Endothelial cell of umbilical vein (primary cell): ENCODE data around the gene LRRK2. TPM values are rescaled to one million over a fixed set of nuclear protein-coding genes. Genes with fewer than 3 reads are reported as not detected.

Experiments used
- BruUV-seq: library from RNA; stranded (reverse); fragments of 400-500 nt; replicated peaks from 2 replicates; lab custom pipeline; 2021; lab: Mats Ljungman, UMichigan
- CTCF ChIA-PET: fragments of 300-600, 350-600 bp; sonication (Branson Sonifier 250); formaldehyde crosslinking; loops from one replicate; lab custom pipeline; 2021; ENCODE audit warnings: antibody characterized with exemption, inconsistent platforms; lab: Charles Lee
- POLR2A ChIA-PET: fragments of 300-600, 350-600 bp; sonication (Branson Sonifier 250); formaldehyde crosslinking; loops from one replicate; lab custom pipeline; 2021; ENCODE audit warnings: antibody characterized with exemption, inconsistent platforms; lab: Charles Lee
- DNase-seq: peaks from one replicate; pipeline ENCODE4 v3.0.0-alpha.2; 2011; ENCODE audit warnings: low read depth, low spot score
- FAIRE-seq: peaks from 2 replicates; lab custom pipeline; 2011; peaks lifted over from hg19 to GRCh38; lab: Jason Lieb, UNC
- H2AFZ ChIP-seq: 2 replicates; pipeline ENCODE4 v1.6.0; 2012; ENCODE audit warnings: low read depth, low read length, control low read depth, inconsistent platforms
- H3K27ac ChIP-seq: 2 replicates; pipeline ENCODE4 v1.5.1; 2011; ENCODE audit warnings: low read depth, mild to moderate bottlenecking, control low read depth, low read length, moderate library complexity; ENCODE audit not compliant: insufficient read depth
- H3K27me3 ChIP-seq, 2 experiments: 2 replicates each; pipeline versions ENCODE4 v1.6.0 to v1.6.1; 2011; ENCODE audit warnings: low read length in 2 of 2, mixed read lengths in 1 of 2; ENCODE audit not compliant: control insufficient read depth in 2 of 2, insufficient read depth in 2 of 2
- H3K36me3 ChIP-seq, 2 experiments: 2 replicates in 1 of 2; 3 replicates in 1 of 2; pipeline ENCODE4 v1.5.1; 2011; ENCODE audit warnings: low read length in 2 of 2, mild to moderate bottlenecking in 1 of 2, moderate library complexity in 1 of 2; ENCODE audit not compliant: control insufficient read depth in 2 of 2, insufficient read depth in 2 of 2; ENCODE audit errors: extremely low read depth in 1 of 2
- H3K4me1 ChIP-seq: 3 replicates; pipeline ENCODE4 v1.5.1; 2011; ENCODE audit warnings: mild to moderate bottlenecking, low read length; ENCODE audit not compliant: control insufficient read depth, insufficient read depth; ENCODE audit errors: extremely low read depth
- H3K4me2 ChIP-seq: 2 replicates; pipeline ENCODE4 v1.6.1; 2011; ENCODE audit warnings: low read length, control low read depth, mixed read lengths; ENCODE audit not compliant: insufficient read depth
- H3K4me3 ChIP-seq, 3 experiments: fragments of 200-600 bp in 1 of 3; sonication (generic), shearing (Covaris generic) in 1 of 3; replicated peaks in 1 of 3; 2 replicates each; pipeline ENCODE4 v1.5.1; 2011 to 2016; ENCODE audit warnings: control low read depth in 3 of 3, low read length in 3 of 3, mild to moderate bottlenecking in 2 of 3, inconsistent platforms in 1 of 3, low read depth in 1 of 3, moderate library complexity in 1 of 3; ENCODE audit not compliant: insufficient read depth in 1 of 3
- H3K79me2 ChIP-seq: 2 replicates; pipeline ENCODE4 v1.6.0; 2012; ENCODE audit warnings: low read length, inconsistent platforms; ENCODE audit not compliant: control insufficient read depth, insufficient read depth
- H3K9ac ChIP-seq: replicated peaks from 2 replicates; pipeline ENCODE3; 2011; ENCODE audit warnings: low read length, control low read depth; ENCODE audit not compliant: insufficient read depth; ENCODE audit errors: extremely low read depth
- H3K9me1 ChIP-seq: replicated peaks from 3 replicates; pipeline ENCODE4 v1.6.0; 2011; ENCODE audit warnings: mild to moderate bottlenecking, low read length; ENCODE audit not compliant: control insufficient read depth, insufficient read depth; ENCODE audit errors: extremely low read depth
- H3K9me3 ChIP-seq: replicated peaks from 2 replicates; pipeline ENCODE4 v1.5.1; 2012; ENCODE audit warnings: low read length, inconsistent platforms; ENCODE audit not compliant: control insufficient read depth, insufficient read depth
- H4K20me1 ChIP-seq: replicated peaks from 2 replicates; pipeline ENCODE3; 2011; ENCODE audit warnings: mild to moderate bottlenecking, low read length; ENCODE audit not compliant: control insufficient read depth, insufficient read depth; ENCODE audit errors: extremely low read depth
- GATA2 ChIP-seq: IDR thresholded peaks from 2 replicates; pipeline ENCODE4 v1.7.0; 2011; ENCODE audit warnings: low read depth, mild to moderate bottlenecking, moderate library complexity, mixed read lengths, low read length; ENCODE audit not compliant: insufficient read length, insufficient read depth
- MYC ChIP-seq: IDR thresholded peaks from one replicate; pipeline ENCODE4 v1.6.1; 2011; ENCODE audit warnings: mild to moderate bottlenecking, low read depth, low read length
- POLR2AphosphoS5 ChIP-seq: IDR thresholded peaks from 2 replicates; pipeline ENCODE4 v1.6.1; 2012; ENCODE audit warnings: low read depth, mild to moderate bottlenecking, control low read depth, low read length, moderate library complexity; ENCODE audit not compliant: insufficient read depth
- dilution Hi-C: fragments of 300-500 bp; cut with MboI; formaldehyde crosslinking; loops from one replicate; pipeline ENCODE4 v1.15.0; 2019; ENCODE audit warnings: low sequenced_read_pairs; ENCODE audit not compliant: extremely low pct_ligation_motif_present
- intact Hi-C: fragments of 100-400 bp; cut with micrococcal nuclease; formaldehyde crosslinking; loops from one replicate; pipeline ENCODE4 v1.10.0; 2022
- polyA plus RNA-seq, 4 experiments: library from polyadenylated mRNA; depleted of rRNA in 3 of 4; stranded (reverse) in 3 of 4; unstranded in 1 of 4; fragments of >200 nt; gene quantifications; 2 replicates each; pipeline versions ENCODE4 v1.2.1 to v1.2.3, GENCODE V29; 2011 to 2012; ENCODE audit warnings: missing spikeins in 1 of 4
- total RNA-seq: library from RNA; stranded (reverse); gene quantifications from 2 replicates; pipeline ENCODE4 v1.2.3, GENCODE V29; 2021
- TF ChIP-seq, protein P1 (sequence below), 2 donors: IDR thresholded peaks; 1 replicate in 1 of 2; 2 replicates in 1 of 2; pipeline ENCODE4 v1.5.1; 2011; ENCODE audit warnings: low read length in 2 of 2, mild to moderate bottlenecking in 2 of 2, moderate library complexity in 2 of 2, control low read depth in 1 of 2, inconsistent platforms in 1 of 2, low read depth in 1 of 2; ENCODE audit not compliant: insufficient read depth in 1 of 2; ENCODE audit errors: extremely low read depth in 1 of 2

The LRRK2 gene
- total and polyA plus RNA-seq, 2 donors (not counting 3 experiments of a cell fraction or from before 2014, with no cell fraction given), result 0.26 to 2.2 TPM

GRCh38 chr12:40233741-40234367 lies 9.1 kb downstream of the LRRK2 start:
- Histone ChIP-seq H3K27me3 (no peaks in the 10 kb centered on the region), H3K9me3 (no peaks in the 10 kb centered on the region), H2AFZ (no peak overlapping the region), H3K4me3 (no peak overlapping the region), H3K36me3 (no peaks in the 10 kb centered on the region), H3K9me1 (peaks cover 2% of the 10 kb centered on the region), H3K27ac (no peak overlapping the region), H3K4me2 (no peak overlapping the region), H3K9ac (no peak overlapping the region), H3K79me2 (no peaks in the 10 kb centered on the region), H4K20me1 (no peaks in the 10 kb centered on the region), H3K4me1 (no peaks in the 10 kb centered on the region)
- BruUV-seq, result no TSS peak
- ChIA-PET CTCF (no interaction called here), POLR2A (no interaction called here)
- dilution Hi-C loops, result no loop called here
- TF ChIP-seq, protein P1, sequence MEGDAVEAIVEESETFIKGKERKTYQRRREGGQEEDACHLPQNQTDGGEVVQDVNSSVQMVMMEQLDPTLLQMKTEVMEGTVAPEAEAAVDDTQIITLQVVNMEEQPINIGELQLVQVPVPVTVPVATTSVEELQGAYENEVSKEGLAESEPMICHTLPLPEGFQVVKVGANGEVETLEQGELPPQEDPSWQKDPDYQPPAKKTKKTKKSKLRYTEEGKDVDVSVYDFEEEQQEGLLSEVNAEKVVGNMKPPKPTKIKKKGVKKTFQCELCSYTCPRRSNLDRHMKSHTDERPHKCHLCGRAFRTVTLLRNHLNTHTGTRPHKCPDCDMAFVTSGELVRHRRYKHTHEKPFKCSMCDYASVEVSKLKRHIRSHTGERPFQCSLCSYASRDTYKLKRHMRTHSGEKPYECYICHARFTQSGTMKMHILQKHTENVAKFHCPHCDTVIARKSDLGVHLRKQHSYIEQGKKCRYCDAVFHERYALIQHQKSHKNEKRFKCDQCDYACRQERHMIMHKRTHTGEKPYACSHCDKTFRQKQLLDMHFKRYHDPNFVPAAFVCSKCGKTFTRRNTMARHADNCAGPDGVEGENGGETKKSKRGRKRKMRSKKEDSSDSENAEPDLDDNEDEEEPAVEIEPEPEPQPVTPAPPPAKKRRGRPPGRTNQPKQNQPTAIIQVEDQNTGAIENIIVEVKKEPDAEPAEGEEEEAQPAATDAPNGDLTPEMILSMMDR (IDR thresholded peaks at IDR 0.05; ENCODE audit: extremely low read depth in 1 of 2, insufficient read depth in 1 of 2, low read depth in 1 of 2, low read length in 2 of 2), result no peak
- no peak for TF ChIP-seq GATA2
- TF ChIP-seq POLR2AphosphoS5, result no peak
- TF ChIP-seq MYC, result no peak
- FAIRE-seq (no peak), DNase-seq (no peak)
- intact Hi-C loops, result no loop called here

DNA sequence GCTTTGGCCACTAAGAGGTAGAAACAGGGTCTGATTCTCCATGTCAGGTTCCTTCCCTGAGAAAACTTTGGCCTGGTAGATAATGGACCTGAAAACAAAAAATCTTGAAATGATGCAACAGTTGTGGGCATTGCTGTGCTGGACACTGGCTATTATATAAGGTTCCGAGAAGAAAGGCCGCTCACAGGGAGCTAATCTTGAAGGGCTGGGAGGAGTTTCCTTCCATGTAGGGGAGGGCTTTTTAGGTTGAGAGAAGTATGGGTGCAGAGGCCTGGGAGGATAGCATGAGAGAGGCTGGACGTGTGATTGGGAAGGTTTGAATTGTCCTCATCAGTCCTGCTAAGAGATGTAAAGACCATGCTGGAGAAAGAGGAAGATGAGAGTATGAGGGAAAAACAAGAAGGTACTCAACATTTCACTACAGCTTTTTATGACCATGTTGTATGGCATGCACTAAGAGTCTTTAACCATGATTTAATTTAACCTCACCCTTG lies 11.6 kb downstream of the LRRK2 start:
- Histone ChIP-seq H3K36me3 (no peaks in the 10 kb centered on the region), H3K4me1 (no peaks in the 10 kb centered on the region), H3K27ac (no peak overlapping the region), H3K9me3 (no peaks in the 10 kb centered on the region), H3K27me3 (no peaks in the 10 kb centered on the region), H3K4me3 (no peak overlapping the region), H3K9ac (no peak overlapping the region), H4K20me1 (no peaks in the 10 kb centered on the region), H3K4me2 (no peak overlapping the region), H3K79me2 (no peaks in the 10 kb centered on the region), H3K9me1 (no peaks in the 10 kb centered on the region), H2AFZ (no peak overlapping the region)
- no peak for FAIRE-seq
- ChIA-PET POLR2A (no interaction called here), CTCF (no interaction called here)
- dilution Hi-C loops, result no loop called here
- TF ChIP-seq GATA2, result no peak
- BruUV-seq, result no TSS peak
- no peak for DNase-seq
- intact Hi-C loops, result no loop called here
